Erythroblast (primary cell): ENCODE measurements around the gene PRKAR1A.

Experiments used
- GATA1 ChIP-seq: IDR thresholded peaks from 2 replicates; pipeline ENCODE4 v1.6.1; 2011; ENCODE audit warnings: low read depth, mild to moderate bottlenecking, control low read depth, low read length, moderate library complexity
- POLR2A ChIP-seq: IDR thresholded peaks from 2 replicates; pipeline ENCODE4 v1.6.1; 2011; ENCODE audit warnings: mild to moderate bottlenecking, low read length

- TF ChIP-seq POLR2A (no peak), GATA1 (no peak)
Observed at GRCh38 chr17:68585643-68586042, 73.4 kb downstream of the PRKAR1A start.
